ENCODE data around the gene GBX1. TPM values are rescaled to one million over a fixed set of nuclear protein-coding genes. Genes with fewer than 3 reads are reported as not detected.

Gene GBX1
- total RNA-seq, 5 donors from 2014 or later (not counting 1 experiment from before 2014, with no cell fraction given): not detected

GRCh38 chr7:151131224-151131591 lies 36.3 kb downstream of the GBX1 start:
- 100% methylated on average over 2 of the region's 13 CpGs for WGBS (ENCODE audit: insufficient coverage)
- Histone ChIP-seq H3K27ac (ENCODE audit: low read length) (no peak overlapping the region), H3K36me3 (ENCODE audit: control insufficient read depth in 2 of 2, extremely low read depth in 1 of 2, insufficient read depth in 1 of 2, low read length in 1 of 2) (peaks cover 0 to 18% of the 10 kb centered on the region in 2 donors), H3K4me1 (ENCODE audit: control insufficient read depth in 1 of 2, extremely low read depth in 1 of 2, insufficient read depth in 2 of 2, low read length in 2 of 2) (no peaks in the 10 kb centered on the region), H3K9me3 (no peaks in the 10 kb centered on the region), H3K4me3 (ENCODE audit: control insufficient read depth in 1 of 2, extremely low read depth in 1 of 2, low read length in 1 of 2) (no peak overlapping the region), H3K27me3 (replicated peaks in 1 of 2; ENCODE audit: control insufficient read depth in 2 of 2, extremely low read depth in 1 of 2, insufficient read depth in 2 of 2, low read length in 1 of 2) (peaks cover 0 to 2% of the 10 kb centered on the region in 2 experiments)
- no peak overlapping the region for H3K27ac Mint-ChIP-seq
- no peaks in the 10 kb centered on the region for H3K4me1 Mint-ChIP-seq
- DNase-seq (no peak), ATAC-seq (replicated peaks in 1 of 4) (no peak)
- H3K27me3 Mint-ChIP-seq: no peaks in the 10 kb centered on the region
- ChIA-PET POLR2A (no interaction called here), CTCF (no interaction called here)
- no peak overlapping the region for H3K4me3 Mint-ChIP-seq
- H3K36me3 Mint-ChIP-seq: peaks cover 35% of the 10 kb centered on the region
- H3K9me3 Mint-ChIP-seq: no peaks in the 10 kb centered on the region

GRCh38 chr7:151130741-151131157 lies 36.7 kb downstream of the GBX1 start:
- no peaks in the 10 kb centered on the region for H3K4me1 Mint-ChIP-seq
- DNase-seq (no peak), ATAC-seq (replicated peaks in 1 of 4) (no peak)
- peaks cover 0 to 18% of the 10 kb centered on the region in 2 donors for H3K36me3 ChIP-seq (ENCODE audit: control insufficient read depth in 2 of 2, extremely low read depth in 1 of 2, insufficient read depth in 1 of 2, low read length in 1 of 2)
- POLR2A ChIA-PET: no interaction called here
- no peaks in the 10 kb centered on the region for H3K27me3 Mint-ChIP-seq
- H3K4me3 Mint-ChIP-seq: no peak overlapping the region
- CTCF ChIA-PET: no interaction called here
- peaks cover 34% of the 10 kb centered on the region for H3K36me3 Mint-ChIP-seq
- no peak overlapping the region for H3K27ac ChIP-seq (ENCODE audit: low read length)
- 95% methylated on average over 16 of the region's 17 CpGs for WGBS (ENCODE audit: insufficient coverage)
- H3K4me1 ChIP-seq (ENCODE audit: control insufficient read depth in 1 of 2, extremely low read depth in 1 of 2, insufficient read depth in 2 of 2, low read length in 2 of 2): no peaks in the 10 kb centered on the region
- H3K27ac Mint-ChIP-seq: no peak overlapping the region
- H3K27me3 ChIP-seq (replicated peaks in 1 of 2; ENCODE audit: control insufficient read depth in 2 of 2, extremely low read depth in 1 of 2, insufficient read depth in 2 of 2, low read length in 1 of 2): peaks cover 0 to 2% of the 10 kb centered on the region in 2 experiments
- H3K9me3 ChIP-seq: no peaks in the 10 kb centered on the region
- H3K9me3 Mint-ChIP-seq: no peaks in the 10 kb centered on the region
- H3K4me3 ChIP-seq (ENCODE audit: control insufficient read depth in 1 of 2, extremely low read depth in 1 of 2, low read length in 1 of 2): no peak overlapping the region

DNA sequence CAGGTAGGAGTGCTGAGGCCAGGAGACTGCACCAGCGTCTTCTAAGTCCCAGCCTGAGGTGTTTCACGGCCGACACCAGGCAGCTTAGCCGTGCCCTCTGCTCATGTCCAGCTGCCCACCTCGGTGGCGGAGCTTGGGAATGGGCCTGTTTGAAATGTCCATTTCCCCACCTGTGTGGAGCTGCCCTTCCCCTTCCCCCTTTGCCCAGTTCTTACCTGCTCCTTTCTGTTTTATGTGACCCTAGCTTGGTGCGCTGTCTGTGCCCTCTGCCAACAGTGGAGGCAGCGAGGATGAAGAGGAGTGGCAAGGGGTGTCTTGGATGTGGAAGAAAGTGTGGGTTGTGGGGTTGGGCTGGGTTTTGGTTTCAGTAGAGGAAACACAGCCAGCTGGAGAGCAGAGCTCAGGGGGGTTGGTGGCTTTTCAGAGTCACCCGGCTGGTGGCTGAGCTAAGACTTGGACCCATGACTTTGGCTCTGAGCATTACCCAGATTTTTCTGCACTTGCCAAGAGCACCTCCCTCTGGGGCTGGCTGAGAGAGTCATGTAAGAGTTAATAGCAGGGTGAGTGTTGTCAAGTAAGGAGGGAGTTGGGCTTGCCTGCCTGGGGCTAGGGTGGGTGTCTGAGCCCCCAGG lies 37.4 kb downstream of the GBX1 start:
- CTCF ChIA-PET: no interaction called here
- no peak overlapping the region for H3K4me3 ChIP-seq (ENCODE audit: control insufficient read depth in 1 of 2, extremely low read depth in 1 of 2, low read length in 1 of 2)

DNA sequence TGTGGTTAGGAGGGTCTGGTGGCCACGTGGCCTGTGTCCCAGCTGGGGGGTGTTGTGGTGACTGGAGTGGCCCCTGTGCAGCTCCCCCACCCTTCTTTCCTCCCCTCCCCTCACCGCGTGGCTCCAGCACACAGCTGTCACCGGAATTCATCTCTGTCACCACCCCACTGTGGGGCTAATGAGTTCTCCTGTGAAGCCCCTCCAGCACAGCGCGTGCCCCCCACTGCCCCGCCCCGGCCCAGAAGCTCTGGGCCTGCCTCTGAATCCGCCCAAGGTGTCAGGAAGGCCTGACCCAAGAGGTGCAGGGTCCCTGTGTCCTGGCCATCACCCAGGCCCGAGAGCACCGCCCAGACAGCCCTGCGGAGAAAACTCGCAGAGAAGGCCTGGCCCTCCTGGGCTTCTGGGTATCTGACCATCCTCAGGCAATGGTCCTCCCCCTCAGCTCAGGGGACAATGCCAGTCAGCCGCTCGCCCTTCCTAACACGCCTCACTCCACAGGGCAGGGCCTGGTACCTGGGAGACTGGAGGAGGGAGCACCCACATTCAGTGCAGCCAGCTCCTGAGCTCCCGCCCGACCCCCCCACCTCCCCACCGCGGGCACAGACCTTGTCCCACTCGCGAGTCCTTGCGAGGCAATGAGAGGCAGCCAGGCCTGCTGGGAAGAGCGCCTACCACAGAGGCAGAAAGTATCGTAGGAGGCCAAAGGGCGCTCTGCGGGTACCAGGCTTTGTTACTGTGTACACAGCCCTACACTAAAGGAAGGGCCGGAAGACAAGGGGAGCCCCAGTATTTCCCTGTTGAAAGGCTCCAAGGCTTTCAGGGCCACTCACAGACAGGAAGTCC lies 38.2 kb downstream of the GBX1 start:
- Histone ChIP-seq H3K27me3 (replicated peaks in 1 of 2; ENCODE audit: control insufficient read depth in 2 of 2, extremely low read depth in 1 of 2, insufficient read depth in 2 of 2, low read length in 1 of 2) (peaks cover 2 to 3% of the 10 kb centered on the region in 2 experiments), H3K27ac (ENCODE audit: low read length) (no peak overlapping the region), H3K36me3 (ENCODE audit: control insufficient read depth in 2 of 2, extremely low read depth in 1 of 2, insufficient read depth in 1 of 2, low read length in 1 of 2) (peaks cover 0 to 14% of the 10 kb centered on the region in 2 donors), H3K9me3 (no peaks in the 10 kb centered on the region), H3K4me3 (ENCODE audit: control insufficient read depth in 1 of 2, extremely low read depth in 1 of 2, low read length in 1 of 2) (no peak overlapping the region), H3K4me1 (ENCODE audit: control insufficient read depth in 1 of 2, extremely low read depth in 1 of 2, insufficient read depth in 2 of 2, low read length in 2 of 2) (peaks cover 0 to under 1% of the 10 kb centered on the region in 2 experiments)
- 88% methylated on average over 22 of the region's 28 CpGs for WGBS (ENCODE audit: insufficient coverage)
- H3K27ac Mint-ChIP-seq: no peak overlapping the region
- CTCF ChIA-PET: interaction anchor here in 1 of 2 donors (0.5 kb wide), 1 partner anchor 188 kb away, joined by 12 read pairs; no protein-coding TSS in a partner anchor
- no peak overlapping the region for H3K4me3 Mint-ChIP-seq
- no peaks in the 10 kb centered on the region for H3K4me1 Mint-ChIP-seq
- no peaks in the 10 kb centered on the region for H3K9me3 Mint-ChIP-seq
- H3K36me3 Mint-ChIP-seq: peaks cover 26% of the 10 kb centered on the region
- H3K27me3 Mint-ChIP-seq: no peaks in the 10 kb centered on the region
- DNase-seq: no peak
- ATAC-seq (replicated peaks in 1 of 4): no peak
- POLR2A ChIA-PET: interaction anchor here in 1 of 2 donors (0.6 kb wide), 1 partner anchor 182 kb away, joined by 4 read pairs; no protein-coding TSS in a partner anchor

More for the DNA sequence above, 37.4 kb downstream of the GBX1 start:
- H3K36me3 ChIP-seq (ENCODE audit: control insufficient read depth in 2 of 2, extremely low read depth in 1 of 2, insufficient read depth in 1 of 2, low read length in 1 of 2): peaks cover 0 to 14% of the 10 kb centered on the region in 2 donors
- POLR2A ChIA-PET: no interaction called here
- DNase-seq: no peak
- no peaks in the 10 kb centered on the region for H3K9me3 Mint-ChIP-seq
- WGBS (ENCODE audit: insufficient coverage): 82% methylated on average over 8 of the region's 9 CpGs
- H3K4me1 ChIP-seq (ENCODE audit: control insufficient read depth in 1 of 2, extremely low read depth in 1 of 2, insufficient read depth in 2 of 2, low read length in 2 of 2): no peaks in the 10 kb centered on the region
- H3K36me3 Mint-ChIP-seq: peaks cover 32% of the 10 kb centered on the region
- H3K27me3 ChIP-seq (replicated peaks in 1 of 2; ENCODE audit: control insufficient read depth in 2 of 2, extremely low read depth in 1 of 2, insufficient read depth in 2 of 2, low read length in 1 of 2): peaks cover 0 to 2% of the 10 kb centered on the region in 2 experiments
- no peak for ATAC-seq (replicated peaks in 1 of 4)
- H3K9me3 ChIP-seq: no peaks in the 10 kb centered on the region
- H3K4me3 Mint-ChIP-seq: no peak overlapping the region
- H3K4me1 Mint-ChIP-seq: no peaks in the 10 kb centered on the region
- no peak overlapping the region for H3K27ac ChIP-seq (ENCODE audit: low read length)
- no peaks in the 10 kb centered on the region for H3K27me3 Mint-ChIP-seq
- no peak overlapping the region for H3K27ac Mint-ChIP-seq

GRCh38 chr7:151128716-151129115 lies 38.8 kb downstream of the GBX1 start:
- Histone ChIP-seq H3K9me3 (no peaks in the 10 kb centered on the region), H3K4me1 (ENCODE audit: control insufficient read depth in 1 of 2, extremely low read depth in 1 of 2, insufficient read depth in 2 of 2, low read length in 2 of 2) (peaks cover 2 to 6% of the 10 kb centered on the region in 2 experiments), H3K4me3 (ENCODE audit: control insufficient read depth in 1 of 2, extremely low read depth in 1 of 2, low read length in 1 of 2) (no peak overlapping the region), H3K36me3 (ENCODE audit: control insufficient read depth in 2 of 2, extremely low read depth in 1 of 2, insufficient read depth in 1 of 2, low read length in 1 of 2) (peaks cover 0 to 13% of the 10 kb centered on the region in 2 donors), H3K27ac (ENCODE audit: low read length) (no peak overlapping the region), H3K27me3 (replicated peaks in 1 of 2; ENCODE audit: control insufficient read depth in 2 of 2, extremely low read depth in 1 of 2, insufficient read depth in 2 of 2, low read length in 1 of 2) (peaks cover 2 to 3% of the 10 kb centered on the region in 2 experiments)
- POLR2A ChIA-PET: no interaction called here
- 58% methylated on average over 3 of the region's 8 CpGs for whole genome bisulfite sequencing (ENCODE audit: insufficient coverage)
- no peak overlapping the region for H3K4me3 Mint-ChIP-seq
- peaks cover 4 to 6% (median 5%) of the 10 kb centered on the region in 3 donors for H3K4me1 Mint-ChIP-seq
- DNase-seq (no peak), ATAC-seq (replicated peaks in 1 of 4) (no peak)
- no peaks in the 10 kb centered on the region for H3K9me3 Mint-ChIP-seq
- H3K27ac Mint-ChIP-seq: no peak overlapping the region
- H3K27me3 Mint-ChIP-seq: no peaks in the 10 kb centered on the region
- peaks cover 26% of the 10 kb centered on the region for H3K36me3 Mint-ChIP-seq
- CTCF ChIA-PET: interaction anchor here in 1 of 2 donors (0.5 kb wide), 1 partner anchor 189 kb away, joined by 12 read pairs; no protein-coding TSS in a partner anchor

DNA sequence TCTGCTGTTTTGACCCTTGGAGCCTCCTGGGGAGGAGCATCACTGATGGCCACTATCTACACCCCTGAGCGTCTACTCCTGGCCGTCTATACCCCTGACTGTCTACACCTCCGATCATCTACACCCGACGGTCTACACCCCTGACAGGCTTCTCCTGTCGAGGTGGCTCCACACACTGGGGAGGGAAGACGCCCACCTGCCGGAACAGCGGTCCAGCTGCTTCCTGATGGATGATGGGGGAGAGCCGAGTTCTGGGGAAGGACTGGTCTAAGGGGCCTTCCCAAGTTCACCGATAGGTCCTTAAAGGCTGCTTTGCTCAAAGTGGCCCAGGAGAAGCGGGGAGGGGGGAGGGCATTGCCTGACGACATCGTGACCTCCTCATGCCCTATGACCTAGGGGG lies 39.4 kb downstream of the GBX1 start:
- H3K4me1 ChIP-seq (ENCODE audit: control insufficient read depth in 1 of 2, extremely low read depth in 1 of 2, insufficient read depth in 2 of 2, low read length in 2 of 2): peaks cover 2 to 9% of the 10 kb centered on the region in 2 experiments
- no peak overlapping the region for H3K27ac ChIP-seq (ENCODE audit: low read length)
- ATAC-seq (replicated peaks in 1 of 4) (no peak), DNase-seq (no peak)
- peaks cover 2 to 3% of the 10 kb centered on the region in 2 experiments for H3K27me3 ChIP-seq (replicated peaks in 1 of 2; ENCODE audit: control insufficient read depth in 2 of 2, extremely low read depth in 1 of 2, insufficient read depth in 2 of 2, low read length in 1 of 2)
- ChIA-PET POLR2A (no interaction called here), CTCF (interaction anchor here in 1 of 2 donors (0.7 kb wide), 1 partner anchor 406 kb away, joined by 5 read pairs; no protein-coding TSS in a partner anchor)
- no peak overlapping the region for H3K27ac Mint-ChIP-seq
- H3K36me3 ChIP-seq (ENCODE audit: control insufficient read depth in 2 of 2, extremely low read depth in 1 of 2, insufficient read depth in 1 of 2, low read length in 1 of 2): peaks cover 0 to 12% of the 10 kb centered on the region in 2 donors
- peaks cover 31% of the 10 kb centered on the region for H3K36me3 Mint-ChIP-seq
- H3K9me3 ChIP-seq: no peaks in the 10 kb centered on the region
- 81% methylated on average over 7 of the region's 14 CpGs for WGBS (ENCODE audit: insufficient coverage)
- peaks cover 5 to 9% (median 6%) of the 10 kb centered on the region in 3 donors for H3K4me1 Mint-ChIP-seq
- no peaks in the 10 kb centered on the region for H3K9me3 Mint-ChIP-seq
- H3K27me3 Mint-ChIP-seq: no peaks in the 10 kb centered on the region
- no peak overlapping the region for H3K4me3 Mint-ChIP-seq
- H3K4me3 ChIP-seq (ENCODE audit: control insufficient read depth in 1 of 2, extremely low read depth in 1 of 2, low read length in 1 of 2): no peak overlapping the region
